BE2C (cell line): ENCODE measurements around the gene TEF. TPM values are rescaled to one million over a fixed set of nuclear protein-coding genes. Genes with fewer than 3 reads are reported as not detected.

Experiments
- DNase-seq: peaks from one replicate; pipeline ENCODE4 v3.0.0-alpha.2; 2020
- H3K27me3 ChIP-seq: fragments of 250-450 bp; sonication (Bioruptor Pico); 2 replicates; pipeline ENCODE4 v1.5.1; 2020; ENCODE audit warnings: mild to moderate bottlenecking
- H3K36me3 ChIP-seq: fragments of 250-450 bp; sonication (Bioruptor Pico); 2 replicates; pipeline ENCODE4 v1.5.1; 2020; ENCODE audit warnings: mild to moderate bottlenecking
- H3K4me1 ChIP-seq: fragments of 250-450 bp; sonication (Bioruptor Pico); 2 replicates; pipeline ENCODE4 v1.5.1; 2020
- H3K4me3 ChIP-seq: 2 replicates; pipeline ENCODE4 v1.5.1; 2011; ENCODE audit warnings: low read depth, low read length
- H3K9me3 ChIP-seq: fragments of 250-450 bp; sonication (Bioruptor Pico); 2 replicates; pipeline ENCODE4 v1.5.1; 2020
- CTCF ChIP-seq: IDR thresholded peaks from 2 replicates; pipeline ENCODE4 v1.5.1; 2012; ENCODE audit warnings: mild to moderate bottlenecking, low read depth, low read length
- polyA plus RNA-seq: library from polyadenylated mRNA; unstranded; fragments of >200 nt; gene quantifications from one replicate; pipeline ENCODE4 v1.2.1, GENCODE V29; 2012; ENCODE audit warnings: low read depth, missing spikeins; ENCODE audit not compliant: insufficient read length, insufficient read depth

Gene TEF
- 3.7 TPM for polyA plus RNA-seq

- H3K4me3 ChIP-seq: peak within 1 kb of the TSS; percentile 77
- H3K4me1 ChIP-seq: peaks cover 17% of the 10 kb centered on the region
- H3K27me3 ChIP-seq: no peaks in the 10 kb centered on the region
- no peaks in the 10 kb centered on the region; the same call in 1 of the 2 replicates for H3K36me3 ChIP-seq
- no peak for TF ChIP-seq CTCF
- H3K9me3 ChIP-seq: no peaks in the 10 kb centered on the region
- DNase-seq: peak; percentile 100
These were observed at the start of gene TEF for GRCh38 chr22:41381329-41382097. Gene TEF, plus strand, starts transcription at chr22:41381942. Its CDS starts 103 bp downstream, at chr22:41382045.

GRCh38 chr22:41332217-41332939 is 49.4 kb upstream of the TEF start:
- H3K36me3 ChIP-seq: peaks cover 56% of the 10 kb centered on the region
- DNase-seq: no peak
- H3K27me3 ChIP-seq: no peaks in the 10 kb centered on the region
- TF ChIP-seq CTCF: no peak
- no peaks in the 10 kb centered on the region for H3K9me3 ChIP-seq
- no peaks in the 10 kb centered on the region for H3K4me1 ChIP-seq
- no peak overlapping the region for H3K4me3 ChIP-seq

GRCh38 chr22:41333806-41334205 is 47.9 kb upstream of the TEF start:
- TF ChIP-seq CTCF: no peak
- peaks cover 43% of the 10 kb centered on the region for H3K36me3 ChIP-seq
- H3K4me3 ChIP-seq: no peak overlapping the region
- H3K9me3 ChIP-seq: no peaks in the 10 kb centered on the region
- H3K27me3 ChIP-seq: no peaks in the 10 kb centered on the region
- H3K4me1 ChIP-seq: no peaks in the 10 kb centered on the region
- DNase-seq: no peak

- no peak overlapping the region for H3K4me3 ChIP-seq
- TF ChIP-seq CTCF: no peak
- peaks cover 46% of the 10 kb centered on the region for H3K36me3 ChIP-seq
- H3K27me3 ChIP-seq: no peaks in the 10 kb centered on the region
- no peak for DNase-seq
- no peaks in the 10 kb centered on the region for H3K4me1 ChIP-seq
- H3K9me3 ChIP-seq: no peaks in the 10 kb centered on the region
These were observed 47.5 kb upstream of the TEF start for GRCh38 chr22:41334215-41334614.

GRCh38 chr22:41334951-41335635 is 46.6 kb upstream of the TEF start:
- TF ChIP-seq CTCF: no peak
- Histone ChIP-seq H3K4me1 (peaks cover 5% of the 10 kb centered on the region), H3K9me3 (no peaks in the 10 kb centered on the region), H3K27me3 (no peaks in the 10 kb centered on the region), H3K4me3 (no peak overlapping the region), H3K36me3 (peaks cover 43% of the 10 kb centered on the region)
- DNase-seq: no peak
